T47D (cell line): ENCODE results near the gene MBOAT2.

Source experiments
- DNase-seq, 2 experiments: peaks; one replicate each; pipeline versions ENCODE4 v3.0.0 to v3.0.0-alpha.2; 2011 to 2012; ENCODE audit warnings: low read depth in 1 of 2, low spot score in 1 of 2
- JUND ChIP-seq: IDR thresholded peaks from 2 replicates; pipeline ENCODE4 v1.6.1; 2012; ENCODE audit warnings: low read depth
- in situ Hi-C: cut with HindIII; loops from 2 replicates; pipeline ENCODE4 v1.10.0; 2016; ENCODE audit warnings: low sequenced_read_pairs, low pct_unique_long_range_greater_than_20kb

The MBOAT2 gene

DNA sequence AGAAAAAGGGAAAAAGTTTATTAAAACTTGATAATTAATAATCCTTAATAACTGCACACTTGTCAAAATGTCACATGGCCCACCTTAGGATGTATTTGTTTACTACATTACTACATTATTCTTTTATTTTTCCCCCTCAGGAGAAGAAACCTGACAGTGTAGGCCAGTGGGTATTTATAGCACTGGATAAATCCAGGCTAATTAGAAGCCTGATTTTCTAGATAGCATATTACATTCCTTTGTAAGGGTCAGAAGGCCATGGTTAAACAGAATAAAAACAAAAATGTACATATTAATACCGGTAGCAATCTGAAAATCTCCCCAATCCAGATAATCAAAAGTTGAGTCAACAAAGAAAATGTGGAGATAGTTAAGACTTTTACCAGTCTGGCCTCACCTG, 144.6 kb downstream of the MBOAT2 start:
- TF ChIP-seq JUND: no peak
- in situ Hi-C loops: no loop called here
- DNase-seq: no peak

DNA sequence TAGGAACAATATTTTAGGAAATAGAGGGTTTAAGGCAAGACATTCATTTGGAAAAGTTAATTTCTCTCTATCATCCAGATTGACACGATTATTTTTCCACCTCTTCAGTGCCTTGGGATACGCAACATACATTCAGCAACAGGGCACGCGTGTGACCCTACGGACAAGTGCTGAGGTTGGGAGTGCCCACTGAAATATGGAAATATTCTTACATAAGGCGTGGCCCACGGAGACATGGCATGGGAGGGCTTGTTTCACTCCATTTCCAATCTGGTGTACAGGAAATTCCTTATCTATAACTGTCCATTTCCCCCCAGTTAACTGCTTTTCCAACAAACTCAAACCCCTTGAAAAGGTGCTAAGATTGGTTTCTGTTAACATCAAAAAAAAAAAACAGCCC, 145.2 kb downstream of the MBOAT2 start:
- in situ Hi-C loops: no loop called here
- no peak for TF ChIP-seq JUND
- no peak for DNase-seq

DNA sequence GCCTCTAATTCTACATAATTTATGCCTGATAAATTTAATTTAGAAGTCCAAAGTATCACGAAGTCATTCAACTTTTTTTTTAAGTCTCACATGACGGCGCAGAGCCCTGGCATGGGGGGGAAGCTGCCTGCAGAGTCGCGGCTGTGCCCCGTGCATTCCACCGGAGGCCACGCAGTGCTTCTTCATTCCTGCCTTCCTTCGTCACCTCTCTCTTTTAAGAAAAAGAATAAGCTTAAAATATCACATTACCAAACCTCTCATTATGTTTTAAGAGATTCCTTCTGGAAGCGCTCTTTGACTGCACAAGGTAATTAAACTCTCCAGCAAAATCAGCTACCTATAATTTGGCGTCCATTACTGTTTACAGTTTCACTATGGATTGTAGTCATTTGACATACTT, 145.8 kb downstream of the MBOAT2 start:
- in situ Hi-C loops: no loop called here
- DNase-seq: no peak
- no peak for TF ChIP-seq JUND

DNA sequence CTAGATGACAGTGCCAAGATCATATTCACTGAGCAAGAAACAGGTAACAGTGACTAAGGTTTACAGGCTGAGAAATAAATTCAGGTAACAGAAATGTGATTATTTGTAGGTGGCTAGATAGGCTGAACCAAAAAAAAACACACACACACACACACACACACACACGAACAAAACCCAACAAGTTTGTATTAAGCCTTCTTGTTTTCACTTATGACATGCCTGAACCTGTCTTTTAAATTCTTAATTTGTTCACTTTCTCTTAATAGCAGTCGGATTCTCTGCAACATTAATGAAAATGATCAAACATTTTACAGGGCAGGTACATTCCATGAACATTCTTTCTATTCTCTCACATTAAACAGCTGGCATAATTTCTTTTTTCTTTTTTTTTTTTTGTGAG, 147.3 kb downstream of the MBOAT2 start:
- no peak for DNase-seq
- in situ Hi-C loops: no loop called here
- no peak for TF ChIP-seq JUND

DNA sequence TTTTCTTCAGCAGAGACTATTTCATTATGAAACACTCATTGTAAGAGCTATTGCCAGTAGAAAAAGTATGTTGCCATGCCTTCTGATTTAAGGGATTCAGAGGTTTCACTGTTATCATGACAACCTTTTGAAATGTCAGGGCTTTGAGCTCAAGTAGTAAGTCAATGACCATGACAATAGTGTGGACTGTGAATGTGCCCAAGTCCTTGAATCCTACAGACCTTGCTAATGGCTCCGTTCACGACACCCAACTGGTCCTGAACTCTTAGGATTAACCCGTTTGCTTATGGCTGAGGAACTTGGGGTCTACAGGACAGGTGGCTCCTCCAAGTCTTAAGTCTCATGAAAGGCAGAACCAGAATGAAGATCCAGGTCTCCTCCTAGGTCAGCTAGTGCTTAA, 148.5 kb downstream of the MBOAT2 start:
- in situ Hi-C loops: no loop called here
- no peak for DNase-seq
- no peak for TF ChIP-seq JUND

DNA sequence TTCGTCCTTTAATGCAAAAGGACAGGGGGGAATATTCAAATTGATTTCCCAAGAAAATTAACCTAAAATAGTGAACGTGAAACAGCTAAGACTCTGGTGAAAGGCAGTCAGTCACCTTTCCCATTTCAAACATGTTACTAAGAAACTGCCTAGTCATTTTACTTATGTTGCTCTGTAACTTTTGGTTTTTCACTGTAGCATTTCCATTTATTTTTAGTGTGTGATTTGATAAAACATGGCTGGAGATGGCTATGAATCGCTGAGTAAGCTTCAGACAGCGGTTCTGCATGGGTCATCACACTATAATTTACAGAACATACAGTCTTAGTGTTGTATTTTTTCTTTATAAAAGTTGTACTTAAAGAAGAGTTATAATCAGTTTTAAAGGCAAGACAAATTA, 150.1 kb downstream of the MBOAT2 start:
- no peak for TF ChIP-seq JUND
- in situ Hi-C loops: no loop called here
- DNase-seq: no peak

DNA sequence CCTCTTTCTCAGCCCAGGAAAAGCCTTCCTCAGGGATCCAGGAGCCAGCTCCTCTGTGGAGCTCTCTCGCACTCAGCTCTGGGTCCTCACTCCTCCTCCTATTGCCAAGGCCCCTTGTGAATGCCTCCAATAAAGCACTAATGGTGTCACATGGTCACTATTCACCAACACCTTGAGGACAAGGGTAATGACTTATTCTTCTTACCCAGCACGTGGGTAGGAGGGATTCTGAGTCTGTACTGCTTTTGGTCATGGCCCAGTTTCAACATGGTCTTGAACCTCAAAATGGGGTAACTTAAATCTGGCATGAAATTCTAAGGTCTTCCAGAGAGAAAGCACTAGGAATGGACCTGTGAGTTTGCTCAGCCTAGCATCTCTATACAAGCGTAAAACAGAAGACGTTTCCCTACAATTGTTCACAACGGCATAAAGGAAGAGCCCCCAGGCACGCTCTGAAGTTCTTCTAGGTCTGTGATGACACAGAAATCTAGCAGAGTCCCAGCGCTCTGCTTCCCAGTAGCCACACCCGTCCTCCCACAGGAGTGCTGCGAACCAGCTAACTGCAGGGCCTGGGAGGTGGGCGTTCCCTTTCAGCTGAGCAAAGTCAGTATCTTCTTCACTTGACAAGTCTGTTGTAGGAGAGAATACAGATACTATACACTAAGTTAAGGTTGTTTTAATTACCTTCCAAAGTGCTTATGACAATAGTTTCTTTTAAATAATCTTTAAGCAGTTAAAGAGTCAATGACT, 151.5 kb downstream of the MBOAT2 start:
- in situ Hi-C loops: no loop called here
- no peak for TF ChIP-seq JUND
- DNase-seq: no peak

DNA sequence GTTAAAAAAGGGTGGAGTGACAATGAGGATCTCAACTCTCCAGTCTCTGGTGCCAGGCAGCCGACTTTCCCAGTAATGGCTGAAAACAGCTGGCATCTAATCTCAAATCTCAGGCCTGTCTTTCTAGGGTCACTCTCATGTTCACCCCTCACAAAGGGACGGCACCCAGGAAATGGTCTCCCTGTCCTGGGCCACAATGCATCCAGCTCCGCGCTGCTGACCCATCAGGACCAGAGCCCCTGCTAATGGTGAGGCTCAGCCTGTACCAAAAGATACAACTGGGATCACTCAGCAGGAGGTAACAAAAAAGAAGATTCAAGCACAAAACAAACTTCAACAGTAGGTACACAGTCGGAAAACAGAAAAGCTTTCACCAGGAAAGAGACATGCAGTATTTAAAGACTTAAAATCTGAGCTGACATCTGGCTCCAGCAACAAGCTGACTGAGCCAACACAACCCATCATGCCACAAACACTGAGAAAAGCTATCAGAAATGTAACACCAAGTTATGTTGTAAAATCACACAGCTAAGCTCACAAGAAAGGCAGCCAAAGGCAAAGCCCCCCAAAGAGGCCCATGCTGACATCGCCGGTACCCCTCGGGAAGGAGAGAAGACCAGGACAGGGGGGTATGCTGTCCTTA, 152.5 kb downstream of the MBOAT2 start:
- TF ChIP-seq JUND: no peak
- in situ Hi-C loops: no loop called here
- no peak for DNase-seq

DNA sequence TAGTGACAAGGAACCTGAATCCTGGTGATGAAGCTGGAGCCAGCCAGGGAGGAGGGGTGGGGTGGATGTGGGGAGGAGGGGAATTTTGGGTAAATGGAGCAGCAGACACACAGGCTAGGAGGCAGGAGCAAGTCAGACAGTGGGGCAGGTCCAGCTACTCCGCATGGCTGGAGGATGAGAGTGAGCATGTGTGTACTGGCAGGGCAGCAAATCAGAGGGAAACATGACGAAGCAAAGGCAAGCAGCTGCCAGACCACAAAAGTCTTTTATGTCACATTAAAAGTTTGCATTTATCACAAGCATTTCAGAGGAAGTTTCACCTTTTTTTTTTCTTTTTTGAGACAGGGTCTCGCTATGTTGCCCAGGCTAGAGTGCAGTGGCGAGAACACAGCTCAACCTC, 154.2 kb downstream of the MBOAT2 start:
- TF ChIP-seq JUND: no peak
- in situ Hi-C loops: no loop called here
- DNase-seq: no peak

DNA sequence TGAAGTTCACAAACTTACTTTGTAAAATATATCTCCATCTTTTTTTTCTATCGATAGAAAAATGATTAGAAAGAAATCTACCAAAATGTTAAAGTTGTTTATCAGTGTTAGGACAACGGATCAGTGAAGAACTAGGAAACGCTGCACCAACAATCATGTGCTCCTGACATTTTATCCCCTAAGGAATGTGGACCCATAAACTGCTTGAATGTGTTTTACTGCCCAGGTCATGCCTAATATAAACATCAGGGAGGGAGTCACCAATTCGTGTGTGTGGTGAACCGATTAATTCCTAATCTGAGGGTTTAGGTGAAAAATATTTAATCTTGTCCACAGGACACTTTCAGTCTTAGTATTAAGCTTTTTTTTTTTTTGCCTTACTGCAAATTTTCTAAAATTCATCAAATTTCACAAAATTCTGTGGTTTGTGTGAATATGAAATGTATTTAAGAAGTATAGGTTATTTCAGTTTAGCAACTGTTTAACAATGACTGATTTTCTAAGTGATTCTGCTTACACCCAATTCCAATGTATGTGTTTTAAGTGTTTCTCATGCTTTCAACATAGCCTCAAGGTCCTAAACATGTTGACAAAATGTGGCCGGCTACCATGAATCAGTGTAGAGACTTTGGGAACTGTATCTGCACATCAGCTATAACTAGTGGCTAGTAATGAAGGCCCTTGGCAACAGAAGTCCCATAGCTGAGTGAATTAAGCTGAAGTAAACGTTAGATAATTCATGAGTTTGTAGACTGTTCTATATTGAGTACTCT, 155.0 kb downstream of the MBOAT2 start:
- TF ChIP-seq JUND: no peak
- in situ Hi-C loops: no loop called here
- peak in 1 of 2 experiments; percentile 8 for DNase-seq

DNA sequence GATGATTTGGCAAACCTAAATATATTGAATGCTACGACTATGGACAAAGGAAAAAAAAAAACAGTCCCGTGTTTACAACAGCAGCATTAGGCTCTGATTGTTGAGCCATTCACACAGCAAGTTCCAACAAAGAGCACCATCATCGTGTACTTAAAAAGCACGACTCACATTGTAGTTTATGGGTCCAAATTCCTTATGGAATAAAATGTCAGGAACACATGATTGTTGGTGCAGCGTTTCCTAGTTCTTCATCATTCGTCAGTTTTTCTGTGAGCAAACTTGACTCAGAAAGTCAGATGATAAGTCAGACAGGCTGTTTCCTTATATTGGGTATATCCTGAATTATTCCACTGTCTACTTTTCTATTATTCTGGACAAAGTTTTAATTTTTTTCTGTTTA, 156.1 kb downstream of the MBOAT2 start:
- in situ Hi-C loops: no loop called here
- no peak for TF ChIP-seq JUND

DNA sequence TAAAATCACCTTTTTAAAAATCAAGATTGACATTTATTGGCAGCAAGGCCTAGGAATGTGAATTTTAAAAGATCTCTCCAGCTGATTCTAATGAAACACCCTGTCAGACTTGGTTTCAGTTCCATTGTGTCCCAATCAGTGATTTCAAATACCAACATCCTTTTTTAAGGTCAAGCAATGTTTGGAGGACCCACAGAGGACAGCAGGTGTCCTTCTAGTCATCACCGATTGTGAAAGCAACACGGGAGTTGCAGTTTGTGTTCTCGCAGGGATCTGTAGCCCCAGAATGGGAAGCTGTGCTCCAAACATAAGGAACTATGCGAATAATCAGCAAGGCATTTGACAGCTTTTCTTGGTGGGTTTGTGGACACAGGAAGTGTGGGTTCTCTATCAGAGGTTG, 161.6 kb downstream of the MBOAT2 start:
- DNase-seq: no peak
- no peak for TF ChIP-seq JUND
- in situ Hi-C loops: no loop called here

More for the DNA sequence above, 156.1 kb downstream of the MBOAT2 start:
- no peak for DNase-seq

DNA sequence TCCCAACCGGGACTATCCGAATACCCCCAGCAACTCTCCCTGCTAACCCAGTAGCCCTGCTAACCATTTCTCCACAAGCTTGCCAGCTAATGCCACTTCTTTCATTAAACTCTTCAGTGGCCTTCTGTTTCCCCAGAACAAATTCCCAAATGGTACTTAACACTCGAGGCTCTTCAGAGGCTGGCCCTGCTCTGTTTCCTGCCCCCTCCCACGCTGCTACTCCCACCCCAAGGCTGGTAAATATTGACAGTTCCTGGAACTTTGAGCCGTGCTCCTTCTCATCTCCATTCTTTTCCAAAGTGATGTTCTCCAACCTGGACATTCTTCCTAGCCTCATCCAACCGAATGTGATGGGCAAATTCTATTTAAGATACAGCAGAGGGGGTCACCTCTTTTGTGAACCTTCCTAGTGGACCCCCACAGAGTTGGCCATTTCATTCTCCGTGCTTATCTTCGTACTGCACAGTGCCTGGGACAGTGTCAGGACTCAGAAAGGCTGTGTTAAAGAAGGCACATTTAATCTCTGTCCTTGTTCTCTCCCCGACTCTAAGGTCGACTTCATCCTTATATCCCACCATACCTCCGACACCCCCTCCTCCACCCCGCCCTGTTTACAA, 162.9 kb downstream of the MBOAT2 start:
- no peak for TF ChIP-seq JUND
- in situ Hi-C loops: no loop called here
- no peak for DNase-seq
